GM20000 (cell line): Measurements from ENCODE around the gene FBXL16.

Experiments used
- DNase-seq: peaks from one replicate; pipeline ENCODE4 v3.0.0; 2012; ENCODE audit warnings: low spot score
- TF ChIP-seq, protein P1 (sequence below): IDR thresholded peaks from 2 replicates; pipeline ENCODE4 v1.5.1; 2012; ENCODE audit warnings: mild to moderate bottlenecking, control low read depth; ENCODE audit errors: extremely low read depth, missing control alignments

FBXL16 gene

DNA sequence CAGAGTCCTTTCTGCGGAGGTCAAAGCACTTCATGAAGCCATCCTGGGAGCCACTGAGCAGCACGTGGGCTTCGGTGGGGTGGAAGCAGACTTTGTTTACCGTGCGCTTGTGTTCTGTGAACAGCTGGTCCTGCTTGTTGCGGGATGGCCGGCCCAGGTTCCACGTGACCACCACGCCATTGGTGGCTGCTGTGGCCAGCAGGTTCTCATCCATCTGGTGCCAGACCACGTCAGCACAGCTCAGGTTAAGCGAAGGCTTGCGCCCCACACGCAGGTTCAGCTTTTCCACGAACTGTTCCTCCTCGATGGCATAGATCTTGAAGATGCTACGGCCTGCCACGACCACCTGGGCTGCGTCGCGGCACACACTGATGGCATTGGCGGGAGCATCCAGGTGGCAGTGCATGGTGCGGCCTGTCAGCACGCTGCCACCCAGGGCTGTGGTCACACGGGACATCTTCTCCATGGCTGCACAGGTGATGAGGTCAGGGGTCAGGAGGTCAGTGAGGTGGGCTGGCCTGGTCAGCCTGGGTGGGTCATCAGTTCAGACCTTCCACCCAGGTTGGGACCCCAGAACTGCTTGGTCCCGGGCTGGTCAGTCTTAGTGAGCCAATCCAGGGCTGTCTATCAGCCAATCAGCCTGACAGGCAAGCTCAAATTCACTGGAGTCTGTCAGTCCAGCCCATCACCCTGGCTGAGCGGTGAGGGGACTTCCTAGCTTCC lies 16.3 kb downstream of the FBXL16 start:
- TF ChIP-seq, protein P1, sequence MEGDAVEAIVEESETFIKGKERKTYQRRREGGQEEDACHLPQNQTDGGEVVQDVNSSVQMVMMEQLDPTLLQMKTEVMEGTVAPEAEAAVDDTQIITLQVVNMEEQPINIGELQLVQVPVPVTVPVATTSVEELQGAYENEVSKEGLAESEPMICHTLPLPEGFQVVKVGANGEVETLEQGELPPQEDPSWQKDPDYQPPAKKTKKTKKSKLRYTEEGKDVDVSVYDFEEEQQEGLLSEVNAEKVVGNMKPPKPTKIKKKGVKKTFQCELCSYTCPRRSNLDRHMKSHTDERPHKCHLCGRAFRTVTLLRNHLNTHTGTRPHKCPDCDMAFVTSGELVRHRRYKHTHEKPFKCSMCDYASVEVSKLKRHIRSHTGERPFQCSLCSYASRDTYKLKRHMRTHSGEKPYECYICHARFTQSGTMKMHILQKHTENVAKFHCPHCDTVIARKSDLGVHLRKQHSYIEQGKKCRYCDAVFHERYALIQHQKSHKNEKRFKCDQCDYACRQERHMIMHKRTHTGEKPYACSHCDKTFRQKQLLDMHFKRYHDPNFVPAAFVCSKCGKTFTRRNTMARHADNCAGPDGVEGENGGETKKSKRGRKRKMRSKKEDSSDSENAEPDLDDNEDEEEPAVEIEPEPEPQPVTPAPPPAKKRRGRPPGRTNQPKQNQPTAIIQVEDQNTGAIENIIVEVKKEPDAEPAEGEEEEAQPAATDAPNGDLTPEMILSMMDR = no peak
- DNase-seq = no peak

DNA sequence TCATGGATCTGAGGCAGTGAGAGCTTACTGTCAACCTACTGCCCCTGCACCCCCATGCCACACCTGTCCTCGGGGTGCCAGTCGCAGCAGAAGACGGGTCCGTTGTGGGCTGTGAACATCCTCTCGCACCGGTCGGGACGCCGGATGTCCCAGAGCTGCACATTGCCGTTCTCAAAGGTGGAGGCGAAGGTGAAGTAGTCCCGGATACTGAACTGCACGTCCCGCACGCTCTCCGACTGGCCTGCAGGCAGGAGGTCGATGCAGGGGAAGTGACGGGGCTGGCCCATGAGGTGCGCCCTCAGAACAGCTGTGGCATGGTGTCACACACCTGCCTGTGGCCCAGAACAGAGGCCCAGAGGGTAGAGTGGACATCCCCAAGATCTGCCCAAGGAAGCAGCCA lies 18.1 kb downstream of the FBXL16 start:
- no peak for DNase-seq
- TF ChIP-seq, protein P1 = no peak

DNA sequence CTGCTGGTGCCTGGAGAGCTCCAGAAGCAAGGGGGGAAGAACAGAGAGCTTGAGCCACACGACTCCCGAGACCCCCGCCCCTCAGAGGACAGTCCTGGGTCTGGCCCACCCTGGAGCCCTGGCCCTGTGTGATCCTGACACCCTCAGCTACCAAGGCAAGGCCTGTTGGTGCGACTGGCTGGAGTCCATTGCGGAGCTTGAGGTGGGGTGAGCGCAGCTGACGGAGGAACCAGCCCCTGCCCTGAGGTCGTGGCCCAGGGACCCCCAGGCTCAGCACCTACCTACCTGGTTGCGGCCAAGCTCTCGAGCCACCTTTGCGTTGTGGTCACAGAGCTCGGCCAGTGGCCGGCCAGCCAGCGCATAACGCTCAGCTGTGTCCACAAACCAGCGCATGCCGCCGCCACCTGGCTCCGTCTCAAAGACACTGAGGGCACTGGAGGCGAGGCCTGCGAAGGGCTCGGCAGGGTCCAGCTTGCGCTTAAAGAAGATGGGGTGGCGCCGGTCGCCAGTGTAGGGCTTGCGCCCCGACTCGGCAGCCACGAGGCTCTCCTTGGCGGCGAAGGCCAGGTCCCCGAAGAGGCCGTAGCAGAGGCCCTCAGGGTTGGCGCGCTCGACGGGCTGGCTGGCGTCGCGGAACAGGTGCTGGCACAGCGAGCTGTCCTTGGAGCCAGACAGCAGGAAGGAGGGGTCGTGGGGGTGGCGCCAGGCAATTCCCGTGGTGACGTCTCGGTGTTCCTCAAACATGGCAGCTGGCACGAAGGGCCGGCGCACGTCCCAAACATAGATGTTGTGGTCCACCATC lies 18.9 kb downstream of the FBXL16 start:
- TF ChIP-seq, protein P1 = no peak
- DNase-seq = no peak

DNA sequence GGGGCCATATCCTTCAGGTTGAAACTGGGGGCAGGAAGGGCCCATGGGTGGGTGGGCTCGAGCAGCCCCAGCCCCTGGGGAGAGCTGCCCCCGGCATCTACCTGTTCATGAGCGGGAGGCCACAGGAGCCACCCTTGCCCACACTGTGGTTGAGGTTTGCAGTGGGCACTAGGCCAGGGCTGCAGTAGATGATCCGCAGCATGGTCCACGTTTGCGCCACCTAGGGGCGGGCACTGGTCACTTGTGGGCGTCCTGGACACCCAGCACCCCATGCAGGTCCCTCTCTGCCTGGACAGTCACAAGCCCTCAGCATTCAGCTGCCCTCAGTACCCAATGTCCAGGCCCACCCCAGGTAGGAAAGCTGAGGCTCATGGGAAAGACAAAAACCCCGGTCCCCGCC lies 19.6 kb downstream of the FBXL16 start:
- TF ChIP-seq, protein P1 = no peak
- DNase-seq = peak; percentile 29

DNA sequence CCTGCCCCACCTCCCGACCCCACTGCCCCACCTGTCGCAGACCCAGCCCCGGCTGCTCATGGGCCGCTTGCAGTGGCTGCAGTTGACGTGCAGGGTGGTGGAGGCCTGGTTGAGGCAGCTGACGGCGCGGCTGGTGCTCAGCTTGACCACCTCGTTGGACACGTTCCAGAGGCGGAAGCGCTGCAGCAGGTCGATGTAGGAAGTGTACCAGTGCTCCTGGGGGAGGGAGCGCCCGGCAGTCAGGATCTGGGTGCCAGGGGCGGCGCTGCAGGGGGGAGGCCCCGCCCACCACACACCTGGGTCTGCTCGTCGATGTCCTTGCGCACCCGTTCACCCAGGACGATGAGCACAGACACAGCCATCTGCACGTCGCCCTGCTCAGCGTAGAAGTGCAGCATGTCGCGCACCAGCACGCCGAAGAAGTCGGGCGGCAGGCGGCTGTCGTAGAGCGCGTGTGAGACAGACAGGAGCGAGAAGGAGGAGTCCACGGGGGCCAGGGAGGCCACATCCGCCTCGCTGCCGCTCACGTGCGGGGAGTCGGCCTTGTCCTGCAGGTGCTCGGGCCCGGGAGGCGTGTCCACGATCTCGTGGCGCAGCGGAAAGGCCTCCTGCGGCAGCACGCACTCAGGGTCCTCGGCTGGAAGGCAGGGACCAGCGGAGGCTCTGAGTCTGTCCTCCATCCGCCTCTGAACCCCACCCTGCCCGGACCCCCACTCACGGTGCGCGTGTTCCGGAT lies 20.5 kb downstream of the FBXL16 start:
- TF ChIP-seq, protein P1 = no peak
- no peak for DNase-seq

DNA sequence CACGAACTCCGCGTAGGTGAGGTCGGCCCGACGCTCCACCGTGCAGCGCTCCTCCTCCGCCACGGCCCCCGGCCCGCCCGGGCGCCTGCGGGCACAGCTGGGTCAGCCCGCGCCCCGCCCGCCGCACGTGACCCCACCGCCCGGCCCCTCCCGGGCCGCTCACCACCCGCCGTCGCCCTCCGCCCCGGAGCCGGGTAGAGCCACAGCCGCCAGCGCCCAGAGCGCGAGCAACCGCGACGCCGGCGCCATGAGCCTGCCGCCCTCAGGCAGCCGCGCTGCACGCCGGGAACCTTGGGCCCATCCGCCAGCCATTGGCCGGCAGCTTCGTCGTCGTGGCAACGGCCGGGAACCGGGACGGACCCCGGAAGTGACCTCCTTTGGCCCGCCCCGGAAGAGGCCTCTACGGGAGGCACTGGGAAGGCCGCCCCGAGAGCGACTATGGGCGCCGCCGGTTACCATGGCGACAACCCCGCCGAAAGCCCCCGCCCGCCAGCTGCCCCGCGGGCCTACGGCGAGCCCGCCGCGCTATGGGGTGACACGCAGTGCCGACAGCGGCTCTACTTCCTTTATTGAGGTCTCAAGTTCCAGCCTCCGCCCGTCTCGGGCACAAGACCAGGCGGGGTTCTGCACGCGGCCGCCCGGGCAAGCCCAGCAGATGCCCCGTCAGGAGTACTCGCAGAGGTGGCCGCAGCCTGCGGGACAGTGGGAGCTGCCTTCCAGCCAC lies 21.4 kb downstream of the FBXL16 start, which contains the start of gene JMJD8:
Gene JMJD8, minus strand, starts transcription at position 264 of the 724 bp plus-strand sequence. Its CDS starts 15 bp downstream, at position 249.
- TF ChIP-seq, protein P1 = no peak
- DNase-seq = peak; percentile 99
